A549 treated with DMSO at 1 μM for 4 hours (cell line): ENCODE results near the gene LPAR2. TPM values are rescaled to one million over a fixed set of nuclear protein-coding genes. Genes with fewer than 3 reads are reported as not detected.

Experiments
- total RNA-seq: library from RNA; stranded (reverse); fragments of 200-300 nt; extraction: Qiagen RNA extraction; gene quantifications from 5 replicates; pipeline ENCODE4 v1.2.3, GENCODE V29; 2022; ENCODE audit warnings: low read depth

Gene LPAR2
- 2.7 to 4.9 TPM (median 4.1 TPM) in 5 replicates for total RNA-seq

DNA sequence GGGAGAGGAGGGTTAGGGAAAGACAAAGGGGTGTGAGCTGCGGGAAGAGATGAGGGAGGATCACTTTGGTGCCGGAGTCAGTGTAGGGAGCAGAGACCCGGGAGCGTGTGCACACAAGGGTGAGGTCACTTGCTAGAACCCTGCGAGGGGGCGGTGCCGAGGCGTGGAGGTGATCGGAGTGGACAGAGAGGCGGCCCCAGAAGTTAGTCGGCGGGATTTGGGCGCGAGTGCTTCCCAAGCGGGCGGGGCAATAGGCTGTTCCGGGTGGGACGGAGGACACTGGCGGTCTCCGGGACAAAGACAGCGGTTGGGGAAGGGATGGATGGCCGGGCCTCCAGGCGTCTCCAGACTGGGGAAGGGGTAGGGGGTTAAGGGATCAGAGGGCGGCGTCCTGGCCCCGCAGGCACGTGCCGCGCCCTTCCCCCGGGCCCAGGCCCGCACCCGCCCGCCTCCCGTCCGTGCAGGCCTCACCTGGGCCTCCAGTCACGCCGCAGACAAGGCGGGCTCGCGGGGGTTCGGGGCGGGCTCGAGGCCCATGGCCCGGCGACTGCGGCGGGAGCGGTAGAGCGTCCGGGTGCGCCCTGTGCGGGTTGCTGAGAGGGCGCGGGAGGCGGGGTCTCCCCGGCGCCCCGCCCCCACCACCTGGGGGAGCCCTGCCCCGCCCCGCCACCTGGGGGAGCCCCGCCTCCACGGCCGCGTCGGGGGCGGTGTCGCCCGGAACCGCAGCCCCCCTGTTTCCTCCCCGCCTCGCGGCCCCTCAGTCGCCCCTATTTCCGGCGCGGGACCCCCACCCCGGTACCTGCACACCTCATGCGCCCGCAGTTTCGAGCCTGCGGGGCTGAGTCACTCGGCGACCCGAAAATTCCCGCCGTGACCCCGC, at the start of gene LPAR2:
TSS of gene LPAR2 (minus strand) at position 600 of the 880 bp plus-strand sequence. CDS start 945 bp downstream, outside the sequence.

DNA sequence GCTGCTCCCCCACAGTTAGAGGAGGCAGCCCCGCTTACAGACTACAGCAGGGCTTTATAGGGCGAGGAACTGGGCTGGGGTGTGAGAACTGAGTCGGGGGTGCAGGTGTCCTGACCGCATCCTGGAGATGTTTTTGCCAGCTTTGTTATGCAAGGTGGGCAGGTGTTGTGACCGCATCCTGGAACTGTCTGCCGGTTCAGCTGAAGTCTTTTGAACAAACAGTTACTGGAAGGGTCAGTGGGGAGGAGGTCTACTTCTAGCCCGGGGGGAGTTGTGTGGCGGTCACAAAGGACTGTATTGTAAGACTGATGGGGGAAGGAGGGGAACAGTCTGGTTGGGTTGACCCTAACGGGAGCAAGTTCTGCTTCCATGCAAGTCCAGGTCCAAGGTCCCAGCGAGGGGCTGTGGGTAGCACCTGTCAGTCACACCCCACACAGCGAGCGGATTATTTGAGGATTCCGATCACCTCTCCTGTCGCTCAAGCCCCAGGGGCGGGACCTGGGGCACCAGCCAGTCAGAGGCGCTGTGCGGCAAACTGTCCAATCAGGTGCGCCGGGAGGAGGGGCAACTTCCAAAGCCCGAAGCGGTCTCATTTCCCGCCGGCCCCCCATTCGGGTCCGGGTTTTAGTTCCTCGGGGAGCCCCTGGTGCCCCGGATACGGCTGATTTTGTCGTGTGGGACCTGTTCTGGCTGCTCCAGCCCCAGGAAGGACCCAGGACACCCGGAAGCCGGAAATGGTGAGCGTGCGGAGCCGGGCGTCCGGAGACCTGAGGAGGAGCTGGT, 40.4 kb upstream of the LPAR2 start, which contains the start of gene ZNF101:
TSS of gene ZNF101 (plus strand) at position 610 of the 783 bp plus-strand sequence. CDS start at position 735, 125 bp downstream.

DNA sequence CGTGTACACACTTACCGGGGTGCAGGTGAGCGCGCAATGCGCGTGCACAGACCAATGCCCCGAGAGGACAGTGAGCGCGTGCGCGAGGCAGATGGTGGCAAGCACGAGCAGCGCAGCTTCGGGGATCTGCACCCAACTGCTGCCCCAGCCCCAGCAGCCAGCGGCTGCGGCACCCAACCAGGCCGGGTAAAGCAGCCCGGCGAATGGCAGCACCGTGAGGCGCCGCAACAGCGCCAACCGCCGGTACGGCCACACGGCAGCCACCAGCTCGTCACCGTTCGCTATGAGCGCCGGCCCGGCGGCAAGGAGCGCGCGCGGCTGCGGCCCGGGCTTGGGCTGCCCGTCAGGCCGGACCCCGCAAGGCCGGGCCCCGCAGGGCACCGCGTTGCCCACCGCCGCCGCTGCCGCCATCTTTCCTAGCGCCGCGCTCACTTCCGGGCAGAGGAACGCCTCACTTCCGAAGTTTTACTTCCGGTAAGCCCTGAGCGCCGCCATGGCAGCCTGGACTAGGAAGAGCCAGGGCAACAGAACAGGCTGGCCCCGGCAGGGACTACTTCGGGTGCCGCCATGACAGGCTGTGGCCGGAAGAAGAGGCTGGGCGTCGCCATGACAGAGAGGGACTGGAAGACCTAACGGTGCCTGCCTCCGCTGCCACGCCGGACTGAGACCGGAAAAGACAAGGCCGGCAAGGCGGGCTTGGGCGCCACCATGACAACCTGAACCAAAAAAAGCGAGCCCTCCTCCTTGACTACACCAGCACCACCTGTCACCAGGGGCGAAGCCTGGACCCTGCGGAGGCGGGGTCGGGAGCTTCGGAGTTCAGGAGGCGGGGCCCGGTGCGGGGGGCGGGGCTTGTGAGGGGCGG, 35.5 kb upstream of the LPAR2 start, which contains the start of gene ATP13A1:
TSS of gene ATP13A1 (minus strand) at position 421 of the 865 bp plus-strand sequence. CDS start at position 411, 10 bp downstream.

DNA sequence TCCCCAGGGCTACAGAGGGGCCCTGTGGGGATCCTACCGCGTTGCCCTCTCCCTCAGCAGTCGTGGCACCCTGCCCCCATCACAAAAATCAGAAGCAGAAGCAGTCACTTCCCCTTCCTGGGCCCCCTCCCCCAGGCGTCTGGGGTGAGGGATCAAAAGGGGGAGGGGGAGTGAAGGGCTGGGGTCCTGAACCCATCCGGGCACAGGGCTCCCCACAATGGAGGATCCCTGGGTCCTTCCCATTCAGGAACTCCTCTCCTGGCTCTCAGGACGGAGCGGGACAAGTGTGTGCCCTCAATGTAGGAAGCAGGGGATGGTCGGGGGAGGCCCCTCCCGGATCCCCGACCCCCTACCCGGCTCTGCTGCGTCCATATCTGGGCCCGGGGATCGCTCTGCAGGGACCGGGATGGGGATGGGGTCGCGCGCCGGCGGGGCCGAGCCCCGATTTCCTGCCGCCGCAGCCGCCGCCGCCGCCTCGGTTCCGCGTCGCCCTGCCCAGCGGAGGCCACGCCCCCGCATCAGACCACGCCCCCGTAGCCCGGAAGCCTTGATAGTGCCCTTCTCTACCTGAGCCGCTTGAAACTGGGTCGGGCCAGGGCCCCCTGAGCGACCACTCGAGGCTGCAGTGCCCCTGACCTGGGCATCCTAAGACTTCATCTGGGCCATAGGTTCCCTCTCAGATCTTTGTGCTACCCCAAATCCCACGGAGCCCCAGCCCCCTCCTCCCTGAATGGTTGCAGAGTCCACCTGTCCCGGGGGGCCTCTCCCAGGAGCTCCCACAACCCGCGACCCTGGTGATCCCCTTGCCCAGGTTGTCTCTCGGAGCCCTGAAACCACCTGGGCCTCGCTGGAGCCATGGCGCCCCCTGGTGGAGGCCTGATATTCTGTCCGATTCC, 15.4 kb upstream of the LPAR2 start, which contains the start of gene GMIP:
TSS of gene GMIP (minus strand) at position 500 of the 896 bp plus-strand sequence. CDS start at position 372, 128 bp downstream.

GRCh38 chr19:19618219-19619051, 9.6 kb downstream of the LPAR2 start, which contains the start of gene PBX4:
TSS of gene PBX4 (minus strand) at chr19:19618687. CDS start at chr19:19618629, 58 bp downstream.

Other genes with a start within 250 kb of the LPAR2 start
- gene GATAD2A, start 222.5 kb downstream of the LPAR2 start, total RNA-seq, result 47.6 to 63.0 TPM (median 52.4 TPM) in 5 replicates
- gene TSSK6, start 112.7 kb downstream of the LPAR2 start, total RNA-seq, result 0.83 to 2.1 TPM (median 1.6 TPM) in 5 replicates
- gene NDUFA13, start 112.0 kb downstream of the LPAR2 start, total RNA-seq, result 135 to 177 TPM (median 144 TPM) in 5 replicates
- 1.6 to 5.2 TPM (median 3.5 TPM) in 5 replicates for gene YJEFN3, start 99.3 kb downstream of the LPAR2 start, total RNA-seq
- gene CILP2, start 90.0 kb downstream of the LPAR2 start, total RNA-seq, result 0.15 to 0.44 TPM (median 0.21 TPM) in 5 replicates
- gene PBX4, start 9.5 kb downstream of the LPAR2 start, total RNA-seq, result 0.48 to 1.6 TPM (median 1.4 TPM) in 5 replicates
- 4.7 to 5.7 TPM (median 5.3 TPM) in 5 replicates for gene GMIP, start 15.4 kb upstream of the LPAR2 start, total RNA-seq
- 23.3 to 37.3 TPM (median 34.0 TPM) in 5 replicates for gene ATP13A1, start 35.5 kb upstream of the LPAR2 start, total RNA-seq
- gene ZNF101, start 40.6 kb upstream of the LPAR2 start, total RNA-seq, result 4.5 to 5.6 TPM (median 5.3 TPM) in 5 replicates
- 1.6 to 2.2 TPM (median 2.0 TPM) in 5 replicates for gene ZNF14, start 104.9 kb upstream of the LPAR2 start, total RNA-seq
- gene ZNF506, start 193.5 kb upstream of the LPAR2 start, total RNA-seq, result 0.08 to 0.53 TPM (median 0.16 TPM) in 5 replicates
- gene ZNF253, start 237.7 kb upstream of the LPAR2 start, total RNA-seq, result not detected in 5 replicates